HepG2 (cell line): Measurements from ENCODE around the gene TRAF3.

Source experiments
- CEBPB ChIP-seq: IDR thresholded peaks from 2 replicates; pipeline ENCODE4 v1.6.1; 2011; ENCODE audit warnings: low read depth, low read length, improper control_type of control experiment, borderline replicate concordance
- CHD2 ChIP-seq: IDR thresholded peaks from 2 replicates; pipeline ENCODE4 v1.6.1; 2011; ENCODE audit warnings: low read depth, low read length, improper control_type of control experiment
- IKZF4 ChIP-seq: sonication (generic); formaldehyde crosslinking; IDR thresholded peaks from 2 replicates; pipeline ENCODE4 v1.5.1; 2020; ENCODE audit warnings: borderline replicate concordance, mild to moderate bottlenecking, low read depth, missing genetic modification reagents; ENCODE audit errors: not compliant biosample characterization
- YY1 ChIP-seq: IDR thresholded peaks from 2 replicates; pipeline ENCODE4 v1.6.1; 2011; ENCODE audit warnings: low read length, low read depth, moderate library complexity, mild to moderate bottlenecking; ENCODE audit not compliant: insufficient read depth, insufficient replicate concordance
- TF ChIP-seq, protein P1 (sequence below): sonication (generic); formaldehyde crosslinking; IDR thresholded peaks from 2 replicates; pipeline ENCODE4 v1.5.1; 2020; ENCODE audit warnings: missing genetic modification reagents, mild to moderate bottlenecking, borderline replicate concordance

DNA sequence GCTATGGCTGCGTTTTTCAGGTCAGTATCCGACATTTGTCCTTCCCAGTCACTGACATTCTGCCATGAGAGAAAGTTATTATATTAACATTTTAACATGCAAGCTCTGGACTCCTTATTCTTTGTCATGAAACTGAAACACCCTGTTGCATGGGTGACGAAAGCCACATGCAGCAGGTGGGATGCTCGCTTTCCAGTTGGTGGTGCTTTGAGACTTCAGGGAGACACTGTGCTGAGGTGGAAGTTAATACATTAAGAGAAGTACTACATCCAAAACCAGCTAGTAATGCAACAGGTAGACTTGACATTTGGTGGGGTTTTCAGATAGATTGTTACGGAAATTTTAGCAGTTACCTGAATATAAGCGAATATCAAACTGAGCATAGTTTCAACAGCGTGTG, 112.4 kb downstream of the TRAF3 start:
- no peak for TF ChIP-seq IKZF4
- TF ChIP-seq, protein P1, sequence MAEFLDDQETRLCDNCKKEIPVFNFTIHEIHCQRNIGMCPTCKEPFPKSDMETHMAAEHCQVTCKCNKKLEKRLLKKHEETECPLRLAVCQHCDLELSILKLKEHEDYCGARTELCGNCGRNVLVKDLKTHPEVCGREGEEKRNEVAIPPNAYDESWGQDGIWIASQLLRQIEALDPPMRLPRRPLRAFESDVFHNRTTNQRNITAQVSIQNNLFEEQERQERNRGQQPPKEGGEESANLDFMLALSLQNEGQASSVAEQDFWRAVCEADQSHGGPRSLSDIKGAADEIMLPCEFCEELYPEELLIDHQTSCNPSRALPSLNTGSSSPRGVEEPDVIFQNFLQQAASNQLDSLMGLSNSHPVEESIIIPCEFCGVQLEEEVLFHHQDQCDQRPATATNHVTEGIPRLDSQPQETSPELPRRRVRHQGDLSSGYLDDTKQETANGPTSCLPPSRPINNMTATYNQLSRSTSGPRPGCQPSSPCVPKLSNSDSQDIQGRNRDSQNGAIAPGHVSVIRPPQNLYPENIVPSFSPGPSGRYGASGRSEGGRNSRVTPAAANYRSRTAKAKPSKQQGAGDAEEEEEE (CRISPR knock-in tag) = no peak
- TF ChIP-seq CHD2 = no peak
- TF ChIP-seq CEBPB = no peak
- TF ChIP-seq YY1 = no peak
